Stimulated activated CD4-positive, alpha-beta T cell treated with anti-CD3 and anti-CD28 coated beads, TNF-alpha, amount 100 ng/mL, for 24 hours (primary cell): ENCODE measurements around the gene C12orf57.

Experiments
- DNase-seq, 3 experiments: peaks; one replicate each; pipeline ENCODE4 v3.0.0-alpha.2; 2020; ENCODE audit warnings: low read depth in 3 of 3

C12orf57 gene

GRCh38 chr12:6964605-6965025 lies 20.8 kb downstream of the C12orf57 start:
- DNase-seq: no peak

GRCh38 chr12:6965026-6965661 lies 21.3 kb downstream of the C12orf57 start:
- peak; percentile 81 to 83 (median 83) for DNase-seq

GRCh38 chr12:6965714-6966113 lies 21.9 kb downstream of the C12orf57 start:
- no peak for DNase-seq

- no peak for DNase-seq
Observed at GRCh38 chr12:6966351-6966750, 22.5 kb downstream of the C12orf57 start.

- DNase-seq: no peak
Observed at GRCh38 chr12:6967651-6968100, 23.9 kb downstream of the C12orf57 start.

GRCh38 chr12:6968426-6968825 lies 24.6 kb downstream of the C12orf57 start:
- DNase-seq: no peak

GRCh38 chr12:6970096-6970527 lies 26.3 kb downstream of the C12orf57 start:
- DNase-seq: no peak

- no peak for DNase-seq
Observed at GRCh38 chr12:6974180-6974579, 30.4 kb downstream of the C12orf57 start.

- no peak for DNase-seq
Observed at GRCh38 chr12:6975297-6976032, 31.6 kb downstream of the C12orf57 start.

GRCh38 chr12:6977653-6978052 lies 33.8 kb downstream of the C12orf57 start:
- no peak for DNase-seq

- DNase-seq: no peak
Observed at GRCh38 chr12:6978188-6978587, 34.4 kb downstream of the C12orf57 start.

GRCh38 chr12:6978611-6979011 lies 34.8 kb downstream of the C12orf57 start:
- no peak for DNase-seq

- DNase-seq: no peak
Observed at GRCh38 chr12:6979021-6979420, 35.2 kb downstream of the C12orf57 start.

GRCh38 chr12:6979453-6979852 lies 35.6 kb downstream of the C12orf57 start:
- no peak for DNase-seq

GRCh38 chr12:6980075-6980474 lies 36.3 kb downstream of the C12orf57 start:
- DNase-seq: no peak

- no peak for DNase-seq
Observed at GRCh38 chr12:6980740-6981139, 36.9 kb downstream of the C12orf57 start.

- DNase-seq: no peak
Observed at GRCh38 chr12:6981152-6982052, 37.6 kb downstream of the C12orf57 start.

- DNase-seq: no peak
Observed at GRCh38 chr12:6982532-6982931, 38.7 kb downstream of the C12orf57 start.

GRCh38 chr12:6987956-6988553 lies 44.2 kb downstream of the C12orf57 start:
- DNase-seq: no peak
